HepG2 (cell line): ENCODE measurements around the gene TWNK. TPM values are rescaled to one million over a fixed set of nuclear protein-coding genes. Genes with fewer than 3 reads are reported as not detected.

Experiments
- ARID4A ChIP-seq: sonication (generic); formaldehyde crosslinking; IDR thresholded peaks from 2 replicates; pipeline ENCODE4 v1.5.0; 2020; ENCODE audit warnings: mild to moderate bottlenecking, missing genetic modification reagents, borderline replicate concordance
- BRF2 ChIP-seq: sonication (generic); formaldehyde crosslinking; IDR thresholded peaks from 2 replicates; pipeline ENCODE4 v1.8.1; 2022; ENCODE audit warnings: mild to moderate bottlenecking, missing genetic modification reagents
- CREB3 ChIP-seq: sonication (generic); formaldehyde crosslinking; IDR thresholded peaks from 2 replicates; pipeline ENCODE4 v1.5.0; 2020; ENCODE audit warnings: missing genetic modification reagents
- DRAP1 ChIP-seq: IDR thresholded peaks from 2 replicates; pipeline ENCODE4 v1.6.1; 2016; ENCODE audit warnings: missing genetic modification reagents, missing compliant biosample characterization
- IKZF5 ChIP-seq: IDR thresholded peaks from 2 replicates; pipeline ENCODE4 v1.6.1; 2018; ENCODE audit warnings: missing genetic modification reagents, mild to moderate bottlenecking, missing compliant biosample characterization
- MTA1 ChIP-seq: sonication (generic); formaldehyde crosslinking; IDR thresholded peaks from 2 replicates; pipeline ENCODE4 v1.4.0; 2020; ENCODE audit warnings: missing genetic modification reagents, mild to moderate bottlenecking, borderline replicate concordance
- MYC ChIP-seq: sonication (generic); formaldehyde crosslinking; IDR thresholded peaks from 2 replicates; pipeline ENCODE4 v1.9.0; 2021; ENCODE audit warnings: missing genetic modification reagents, borderline replicate concordance
- NR1H2 ChIP-seq: sonication (generic); formaldehyde crosslinking; IDR thresholded peaks from 2 replicates; pipeline ENCODE4 v1.8.1; 2022; ENCODE audit warnings: low read depth, missing genetic modification reagents, borderline replicate concordance
- SAFB2 ChIP-seq: sonication (generic); formaldehyde crosslinking; IDR thresholded peaks from 2 replicates; pipeline ENCODE4 v1.5.1; 2020; ENCODE audit warnings: missing genetic modification reagents, low read depth, mild to moderate bottlenecking, borderline replicate concordance
- SALL2 ChIP-seq: sonication (generic); formaldehyde crosslinking; IDR thresholded peaks from 2 replicates; pipeline ENCODE4 v1.8.1; 2023; ENCODE audit warnings: mild to moderate bottlenecking, missing genetic modification reagents, inconsistent platforms
- ZBTB37 ChIP-seq: sonication (generic); formaldehyde crosslinking; IDR thresholded peaks from 2 replicates; pipeline ENCODE4 v1.4.0; 2020; ENCODE audit warnings: mild to moderate bottlenecking, missing genetic modification reagents
- ZFP36L1 ChIP-seq: sonication (generic); formaldehyde crosslinking; IDR thresholded peaks from 2 replicates; pipeline ENCODE4 v1.8.0; 2022; ENCODE audit warnings: mild to moderate bottlenecking, missing genetic modification reagents, moderate library complexity
- ZFP91 ChIP-seq: sonication (generic); formaldehyde crosslinking; IDR thresholded peaks from 2 replicates; pipeline ENCODE4 v1.9.0; 2022; ENCODE audit warnings: missing genetic modification reagents, mild to moderate bottlenecking, borderline replicate concordance
- ZNF441 ChIP-seq: sonication (generic); formaldehyde crosslinking; IDR thresholded peaks from 2 replicates; pipeline ENCODE4 v1.7.0; 2021; ENCODE audit warnings: missing genetic modification reagents, borderline replicate concordance
- ZNF878 ChIP-seq: sonication (generic); formaldehyde crosslinking; IDR thresholded peaks from 2 replicates; pipeline ENCODE4 v1.8.1; 2023; ENCODE audit warnings: mild to moderate bottlenecking, missing genetic modification reagents, moderate library complexity
- polyA plus RNA-seq, 8 experiments: library from polyadenylated mRNA; depleted of rRNA in 3 of 8; stranded (reverse) in 7 of 8; unstranded in 1 of 8; fragments of >200 nt; fragmentation: Illumina TruSeq in 4 of 8; extraction: Trizol in 4 of 8; gene quantifications; 2 replicates each; pipeline versions ENCODE4 v1.2.1 to v1.2.3, GENCODE V29; 2011 to 2016; ENCODE audit warnings: low read depth in 4 of 8, missing spikeins in 1 of 8, mixed read lengths in 1 of 8; ENCODE audit not compliant: insufficient read depth in 1 of 8
- total RNA-seq, 5 experiments: library from RNA; depleted of rRNA; stranded (reverse); fragments of >200 nt; fragmentation: Illumina TruSeq; extraction: Trizol; gene quantifications; 2 replicates each; pipeline ENCODE4 v1.2.3, GENCODE V29; 2016; ENCODE audit warnings: low read depth in 1 of 5

The TWNK gene
- total and polyA plus RNA-seq, 2 of the 13 experiments (the other 11 are each of a cell fraction or from before 2014, with no cell fraction given), result 10.7 to 16.5 TPM

- TF ChIP-seq SAFB2 (CRISPR knock-in tag) (no peak), NR1H2 (CRISPR knock-in tag) (no peak), MTA1 (peak; percentile 74), DRAP1 (CRISPR knock-in tag) (no peak), MYC (peak; percentile 32; the same call in 1 of the 2 replicates), ZNF878 (CRISPR knock-in tag) (no peak), SALL2 (CRISPR knock-in tag) (no peak), ZNF441 (CRISPR knock-in tag) (no peak), BRF2 (CRISPR knock-in tag) (peak; percentile 54; the same call in 1 of the 2 replicates), IKZF5 (CRISPR knock-in tag) (0 out of 2 replicates have a peak, but pooled peaks have one; percentile 25), ZBTB37 (CRISPR knock-in tag) (no peak), ARID4A (peak; percentile 48; the same call in 1 of the 2 replicates), CREB3 (CRISPR knock-in tag) (0 out of 2 replicates have a peak, but pooled peaks have one; percentile 36), ZFP91 (CRISPR knock-in tag) (peak; percentile 45; the same call in 1 of the 2 replicates), ZFP36L1 (CRISPR knock-in tag) (0 out of 2 replicates have a peak, but pooled peaks have one; percentile 65)
Measured at GRCh38 chr10:101031796-101032636, 44.7 kb downstream of the TWNK start (continued).
